HepG2 (cell line): ENCODE data around the gene FAM83G. TPM values are rescaled to one million over a fixed set of nuclear protein-coding genes. Genes with fewer than 3 reads are reported as not detected.

Source experiments
- FOXA1 ChIP-seq, 2 experiments: fragments of 450-650 bp in 1 of 2; sonication (generic) in 1 of 2; formaldehyde crosslinking in 1 of 2; IDR thresholded peaks; 2 replicates each; pipeline versions ENCODE4 v1.4.0 to v1.6.1; 2016 to 2020; ENCODE audit warnings: missing genetic modification reagents in 1 of 2
- KAT2B ChIP-seq: fragments of 150-350 bp; IDR thresholded peaks from 2 replicates; pipeline ENCODE4 v1.6.1; 2014; ENCODE audit warnings: low read depth, low read length, borderline replicate concordance
- KLF15 ChIP-seq: sonication (generic); formaldehyde crosslinking; IDR thresholded peaks from 2 replicates; pipeline ENCODE4 v1.8.1; 2023; ENCODE audit warnings: borderline replicate concordance, mild to moderate bottlenecking, inconsistent platforms, missing genetic modification reagents, mixed read lengths
- MTF1 ChIP-seq: sonication (generic); formaldehyde crosslinking; IDR thresholded peaks from 2 replicates; pipeline ENCODE4 v1.5.0; 2020; ENCODE audit warnings: missing genetic modification reagents
- MYNN ChIP-seq: sonication (generic); formaldehyde crosslinking; IDR thresholded peaks from 2 replicates; pipeline ENCODE4 v1.4.0; 2020; ENCODE audit warnings: mild to moderate bottlenecking, low read depth, missing genetic modification reagents
- RARG ChIP-seq: sonication (generic); formaldehyde crosslinking; IDR thresholded peaks from 2 replicates; pipeline ENCODE4 v1.4.0; 2020; ENCODE audit warnings: low read depth, mild to moderate bottlenecking, missing genetic modification reagents
- REPIN1 ChIP-seq: sonication (generic); formaldehyde crosslinking; IDR thresholded peaks from 2 replicates; pipeline ENCODE4 v1.8.0; 2022; ENCODE audit warnings: missing genetic modification reagents, low read depth, mild to moderate bottlenecking, borderline replicate concordance
- SNAI1 ChIP-seq: sonication (generic); formaldehyde crosslinking; IDR thresholded peaks from 2 replicates; pipeline ENCODE4 v1.5.0; 2020; ENCODE audit warnings: mild to moderate bottlenecking, missing genetic modification reagents, borderline replicate concordance
- SRSF4 ChIP-seq: fragments of 200-400 bp; formaldehyde crosslinking; IDR thresholded peaks from one replicate; pipeline ENCODE4 v1.6.1; 2018; ENCODE audit warnings: mild to moderate bottlenecking, low read depth, low read length, moderate library complexity; ENCODE audit not compliant: poor library complexity, severe bottlenecking
- THAP7 ChIP-seq: sonication (generic); formaldehyde crosslinking; IDR thresholded peaks from 2 replicates; pipeline ENCODE4 v1.8.1; 2023; ENCODE audit warnings: mild to moderate bottlenecking, missing genetic modification reagents
- ZNF430 ChIP-seq: sonication (generic); formaldehyde crosslinking; IDR thresholded peaks from 2 replicates; pipeline ENCODE4 v1.9.0; 2021; ENCODE audit warnings: mild to moderate bottlenecking, missing genetic modification reagents
- ZNF501 ChIP-seq: sonication (generic); formaldehyde crosslinking; IDR thresholded peaks from 2 replicates; pipeline ENCODE4 v1.5.1; 2020; ENCODE audit warnings: mild to moderate bottlenecking, moderate library complexity, missing genetic modification reagents
- polyA plus RNA-seq, 8 experiments: library from polyadenylated mRNA; depleted of rRNA in 3 of 8; stranded (reverse) in 7 of 8; unstranded in 1 of 8; fragments of >200 nt; fragmentation: Illumina TruSeq in 4 of 8; extraction: Trizol in 4 of 8; gene quantifications; 2 replicates each; pipeline versions ENCODE4 v1.2.1 to v1.2.3, GENCODE V29; 2011 to 2016; ENCODE audit warnings: low read depth in 4 of 8, missing spikeins in 1 of 8, mixed read lengths in 1 of 8; ENCODE audit not compliant: insufficient read depth in 1 of 8
- total RNA-seq, 5 experiments: library from RNA; depleted of rRNA; stranded (reverse); fragments of >200 nt; fragmentation: Illumina TruSeq; extraction: Trizol; gene quantifications; 2 replicates each; pipeline ENCODE4 v1.2.3, GENCODE V29; 2016; ENCODE audit warnings: low read depth in 1 of 5
- TF ChIP-seq, protein P1 (sequence below): IDR thresholded peaks from 2 replicates; pipeline ENCODE4 v1.4.0; 2020; ENCODE audit warnings: mild to moderate bottlenecking, missing genetic modification reagents
- TF ChIP-seq, protein P2 (sequence below): sonication (generic); formaldehyde crosslinking; IDR thresholded peaks from 2 replicates; pipeline ENCODE4 v1.4.0; 2020; ENCODE audit warnings: missing genetic modification reagents
- TF ChIP-seq, protein P3 (sequence below): sonication (generic); formaldehyde crosslinking; IDR thresholded peaks from 2 replicates; pipeline ENCODE4 v1.5.1; 2020; ENCODE audit warnings: mild to moderate bottlenecking, moderate library complexity, missing genetic modification reagents

The FAM83G gene
- total and polyA plus RNA-seq, 2 of the 13 experiments (the other 11 are each of a cell fraction or from before 2014, with no cell fraction given): 13.7 to 18.6 TPM

- TF ChIP-seq, protein P1, sequence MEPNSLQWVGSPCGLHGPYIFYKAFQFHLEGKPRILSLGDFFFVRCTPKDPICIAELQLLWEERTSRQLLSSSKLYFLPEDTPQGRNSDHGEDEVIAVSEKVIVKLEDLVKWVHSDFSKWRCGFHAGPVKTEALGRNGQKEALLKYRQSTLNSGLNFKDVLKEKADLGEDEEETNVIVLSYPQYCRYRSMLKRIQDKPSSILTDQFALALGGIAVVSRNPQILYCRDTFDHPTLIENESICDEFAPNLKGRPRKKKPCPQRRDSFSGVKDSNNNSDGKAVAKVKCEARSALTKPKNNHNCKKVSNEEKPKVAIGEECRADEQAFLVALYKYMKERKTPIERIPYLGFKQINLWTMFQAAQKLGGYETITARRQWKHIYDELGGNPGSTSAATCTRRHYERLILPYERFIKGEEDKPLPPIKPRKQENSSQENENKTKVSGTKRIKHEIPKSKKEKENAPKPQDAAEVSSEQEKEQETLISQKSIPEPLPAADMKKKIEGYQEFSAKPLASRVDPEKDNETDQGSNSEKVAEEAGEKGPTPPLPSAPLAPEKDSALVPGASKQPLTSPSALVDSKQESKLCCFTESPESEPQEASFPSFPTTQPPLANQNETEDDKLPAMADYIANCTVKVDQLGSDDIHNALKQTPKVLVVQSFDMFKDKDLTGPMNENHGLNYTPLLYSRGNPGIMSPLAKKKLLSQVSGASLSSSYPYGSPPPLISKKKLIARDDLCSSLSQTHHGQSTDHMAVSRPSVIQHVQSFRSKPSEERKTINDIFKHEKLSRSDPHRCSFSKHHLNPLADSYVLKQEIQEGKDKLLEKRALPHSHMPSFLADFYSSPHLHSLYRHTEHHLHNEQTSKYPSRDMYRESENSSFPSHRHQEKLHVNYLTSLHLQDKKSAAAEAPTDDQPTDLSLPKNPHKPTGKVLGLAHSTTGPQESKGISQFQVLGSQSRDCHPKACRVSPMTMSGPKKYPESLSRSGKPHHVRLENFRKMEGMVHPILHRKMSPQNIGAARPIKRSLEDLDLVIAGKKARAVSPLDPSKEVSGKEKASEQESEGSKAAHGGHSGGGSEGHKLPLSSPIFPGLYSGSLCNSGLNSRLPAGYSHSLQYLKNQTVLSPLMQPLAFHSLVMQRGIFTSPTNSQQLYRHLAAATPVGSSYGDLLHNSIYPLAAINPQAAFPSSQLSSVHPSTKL (CRISPR knock-in tag): peak; percentile 72
- TF ChIP-seq MYNN (CRISPR knock-in tag) (no peak), MTF1 (CRISPR knock-in tag) (peak; percentile 94), ZNF501 (CRISPR knock-in tag) (no peak), KAT2B (no peak), SNAI1 (CRISPR knock-in tag) (no peak), KLF15 (no peak), ZNF430 (CRISPR knock-in tag) (no peak), RARG (CRISPR knock-in tag) (no peak), FOXA1 (IDR thresholded peaks at IDR 0.05) (no peak), FOXA1 (CRISPR knock-in tag; IDR thresholded peaks at IDR 0.05) (peak; percentile 27; the same call in 1 of the 2 replicates), REPIN1 (CRISPR knock-in tag) (no peak), SRSF4 (no peak), THAP7 (no peak)
- TF ChIP-seq, protein P2, sequence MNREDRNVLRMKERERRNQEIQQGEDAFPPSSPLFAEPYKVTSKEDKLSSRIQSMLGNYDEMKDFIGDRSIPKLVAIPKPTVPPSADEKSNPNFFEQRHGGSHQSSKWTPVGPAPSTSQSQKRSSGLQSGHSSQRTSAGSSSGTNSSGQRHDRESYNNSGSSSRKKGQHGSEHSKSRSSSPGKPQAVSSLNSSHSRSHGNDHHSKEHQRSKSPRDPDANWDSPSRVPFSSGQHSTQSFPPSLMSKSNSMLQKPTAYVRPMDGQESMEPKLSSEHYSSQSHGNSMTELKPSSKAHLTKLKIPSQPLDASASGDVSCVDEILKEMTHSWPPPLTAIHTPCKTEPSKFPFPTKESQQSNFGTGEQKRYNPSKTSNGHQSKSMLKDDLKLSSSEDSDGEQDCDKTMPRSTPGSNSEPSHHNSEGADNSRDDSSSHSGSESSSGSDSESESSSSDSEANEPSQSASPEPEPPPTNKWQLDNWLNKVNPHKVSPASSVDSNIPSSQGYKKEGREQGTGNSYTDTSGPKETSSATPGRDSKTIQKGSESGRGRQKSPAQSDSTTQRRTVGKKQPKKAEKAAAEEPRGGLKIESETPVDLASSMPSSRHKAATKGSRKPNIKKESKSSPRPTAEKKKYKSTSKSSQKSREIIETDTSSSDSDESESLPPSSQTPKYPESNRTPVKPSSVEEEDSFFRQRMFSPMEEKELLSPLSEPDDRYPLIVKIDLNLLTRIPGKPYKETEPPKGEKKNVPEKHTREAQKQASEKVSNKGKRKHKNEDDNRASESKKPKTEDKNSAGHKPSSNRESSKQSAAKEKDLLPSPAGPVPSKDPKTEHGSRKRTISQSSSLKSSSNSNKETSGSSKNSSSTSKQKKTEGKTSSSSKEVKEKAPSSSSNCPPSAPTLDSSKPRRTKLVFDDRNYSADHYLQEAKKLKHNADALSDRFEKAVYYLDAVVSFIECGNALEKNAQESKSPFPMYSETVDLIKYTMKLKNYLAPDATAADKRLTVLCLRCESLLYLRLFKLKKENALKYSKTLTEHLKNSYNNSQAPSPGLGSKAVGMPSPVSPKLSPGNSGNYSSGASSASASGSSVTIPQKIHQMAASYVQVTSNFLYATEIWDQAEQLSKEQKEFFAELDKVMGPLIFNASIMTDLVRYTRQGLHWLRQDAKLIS (CRISPR knock-in tag): no peak
- TF ChIP-seq, protein P3, sequence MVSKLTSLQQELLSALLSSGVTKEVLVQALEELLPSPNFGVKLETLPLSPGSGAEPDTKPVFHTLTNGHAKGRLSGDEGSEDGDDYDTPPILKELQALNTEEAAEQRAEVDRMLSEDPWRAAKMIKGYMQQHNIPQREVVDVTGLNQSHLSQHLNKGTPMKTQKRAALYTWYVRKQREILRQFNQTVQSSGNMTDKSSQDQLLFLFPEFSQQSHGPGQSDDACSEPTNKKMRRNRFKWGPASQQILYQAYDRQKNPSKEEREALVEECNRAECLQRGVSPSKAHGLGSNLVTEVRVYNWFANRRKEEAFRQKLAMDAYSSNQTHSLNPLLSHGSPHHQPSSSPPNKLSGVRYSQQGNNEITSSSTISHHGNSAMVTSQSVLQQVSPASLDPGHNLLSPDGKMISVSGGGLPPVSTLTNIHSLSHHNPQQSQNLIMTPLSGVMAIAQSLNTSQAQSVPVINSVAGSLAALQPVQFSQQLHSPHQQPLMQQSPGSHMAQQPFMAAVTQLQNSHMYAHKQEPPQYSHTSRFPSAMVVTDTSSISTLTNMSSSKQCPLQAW (CRISPR knock-in tag): no peak
These were observed 22.7 kb downstream of the FAM83G start (continued) for GRCh38 chr17:18981642-18982424.
